Measurements from ENCODE around the gene TMEM176A. TPM values are rescaled to one million over a fixed set of nuclear protein-coding genes. Genes with fewer than 3 reads are reported as not detected.

TMEM176A gene
- polyA plus RNA-seq, 1 donor (not counting 4 experiments of a cell fraction or from before 2014, with no cell fraction given): not detected

- Histone ChIP-seq H3K4me1 (ENCODE audit: control insufficient read depth, extremely low read depth, insufficient read depth, low read length) (no peaks in the 10 kb centered on the region), H3K36me3 (ENCODE audit: control insufficient read depth in 2 of 2, extremely low read depth in 1 of 2, insufficient read depth in 2 of 2, low read length in 2 of 2) (no peaks in the 10 kb centered on the region), H4K20me1 (ENCODE audit: control insufficient read depth, extremely low read depth, insufficient read depth, low read length) (no peaks in the 10 kb centered on the region), H3K27me3 (ENCODE audit: control insufficient read depth, extremely low read depth, insufficient read depth, low read length) (no peaks in the 10 kb centered on the region), H3K9me3 (ENCODE audit: control insufficient read depth, low read depth, low read length) (no peaks in the 10 kb centered on the region), H3K9ac (ENCODE audit: control insufficient read depth, extremely low read depth, insufficient read depth, low read length) (no peak overlapping the region), H3K4me2 (ENCODE audit: control insufficient read depth, extremely low read depth, insufficient read depth, low read depth, low read length) (no peak overlapping the region), H3K27ac (ENCODE audit: control insufficient read depth, insufficient read depth, low read length) (no peak overlapping the region), H3K4me3 (ENCODE audit: control insufficient read depth in 2 of 3, extremely low read depth in 1 of 3, insufficient read depth in 2 of 3, low read depth in 1 of 3, low read length in 3 of 3) (no peak overlapping the region), H3K9me1 (ENCODE audit: control insufficient read depth, extremely low read depth, insufficient read depth, low read length) (no peaks in the 10 kb centered on the region), H2AFZ (ENCODE audit: control insufficient read depth, low read length) (no peak overlapping the region), H3K79me2 (ENCODE audit: control insufficient read depth, insufficient read depth, low read length) (no peaks in the 10 kb centered on the region)
- DNase-seq (ENCODE audit: low read depth, low spot score): no peak
- no peak for TF ChIP-seq CTCF (optimal IDR thresholded peaks at IDR 0.05 in 1 of 3, IDR thresholded peaks at IDR 0.05 in 1 of 3, conservative IDR thresholded peaks at IDR 0.05 in 1 of 3; ENCODE audit: extremely low read depth in 1 of 3, insufficient read depth in 2 of 3, low read length in 3 of 3)
- no peak for FAIRE-seq
- dilution Hi-C loops (cut with MboI; ENCODE audit: extremely low pct_ligation_motif_present, low sequenced_read_pairs): no loop called here
Observed at GRCh38 chr7:150828384-150828783, 27.8 kb downstream of the TMEM176A start.

DNA sequence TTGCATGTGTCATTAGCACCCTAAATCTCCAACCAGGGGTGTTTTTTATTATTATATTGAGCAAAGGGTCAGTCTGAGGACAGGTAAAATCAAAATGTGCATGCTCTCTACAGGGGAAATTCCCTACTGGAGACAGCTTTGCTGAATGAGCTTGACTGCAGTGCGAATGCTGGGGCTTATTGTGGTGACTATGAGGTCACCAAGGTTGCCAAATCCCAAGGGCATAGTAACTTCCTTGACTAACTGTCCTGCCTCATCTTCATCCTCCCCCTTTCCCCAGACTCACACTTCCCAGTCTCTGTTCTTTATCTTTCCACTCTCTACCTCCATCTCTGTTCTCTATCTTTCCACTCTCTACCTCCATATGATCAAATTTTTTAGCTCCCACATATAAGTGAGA lies 28.9 kb downstream of the TMEM176A start:
- dilution Hi-C loops (cut with MboI; ENCODE audit: extremely low pct_ligation_motif_present, low sequenced_read_pairs): no loop called here
- no peak overlapping the region for H3K4me3 ChIP-seq (ENCODE audit: control insufficient read depth in 2 of 3, extremely low read depth in 1 of 3, insufficient read depth in 2 of 3, low read depth in 1 of 3, low read length in 3 of 3)
- H3K79me2 ChIP-seq (ENCODE audit: control insufficient read depth, insufficient read depth, low read length): no peaks in the 10 kb centered on the region
- no peak overlapping the region for H3K27ac ChIP-seq (ENCODE audit: control insufficient read depth, insufficient read depth, low read length)
- H3K9me3 ChIP-seq (ENCODE audit: control insufficient read depth, low read depth, low read length): no peaks in the 10 kb centered on the region
- no peaks in the 10 kb centered on the region for H3K9me1 ChIP-seq (ENCODE audit: control insufficient read depth, extremely low read depth, insufficient read depth, low read length)
- TF ChIP-seq CTCF (optimal IDR thresholded peaks at IDR 0.05 in 1 of 3, IDR thresholded peaks at IDR 0.05 in 1 of 3, conservative IDR thresholded peaks at IDR 0.05 in 1 of 3; ENCODE audit: extremely low read depth in 1 of 3, insufficient read depth in 2 of 3, low read length in 3 of 3) (no peak), EZH2 (IDR thresholded peaks at IDR 0.05; ENCODE audit: low read length) (no peak)
- no peaks in the 10 kb centered on the region for H3K27me3 ChIP-seq (ENCODE audit: control insufficient read depth, extremely low read depth, insufficient read depth, low read length)
- H3K36me3 ChIP-seq (ENCODE audit: control insufficient read depth in 2 of 2, extremely low read depth in 1 of 2, insufficient read depth in 2 of 2, low read length in 2 of 2): no peaks in the 10 kb centered on the region
- no peaks in the 10 kb centered on the region for H3K4me1 ChIP-seq (ENCODE audit: control insufficient read depth, extremely low read depth, insufficient read depth, low read length)
- FAIRE-seq: no peak
- H2AFZ ChIP-seq (ENCODE audit: control insufficient read depth, low read length): no peak overlapping the region
- no peak overlapping the region for H3K9ac ChIP-seq (ENCODE audit: control insufficient read depth, extremely low read depth, insufficient read depth, low read length)
- no peak overlapping the region for H3K4me2 ChIP-seq (ENCODE audit: control insufficient read depth, extremely low read depth, insufficient read depth, low read depth, low read length)
- no peaks in the 10 kb centered on the region for H4K20me1 ChIP-seq (ENCODE audit: control insufficient read depth, extremely low read depth, insufficient read depth, low read length)
- DNase-seq (ENCODE audit: low read depth, low spot score): no peak

Measured in keratinocyte (primary cell).